ENCODE data around the gene IGFBP3.

Gene IGFBP3

GRCh38 chr7:45885264-45885882 is 35.7 kb downstream of the IGFBP3 start (continued):
- TF ChIP-seq PRDM4 (tag by site-specific recombination; IDR thresholded peaks at IDR 0.05) (no peak), ZNF133 (tag by site-specific recombination; IDR thresholded peaks at IDR 0.05) (no peak)

GRCh38 chr7:45884136-45884535 is 36.9 kb downstream of the IGFBP3 start:
- Histone ChIP-seq H3K27ac (ENCODE audit: extremely low read depth, low read depth, low read length) (no peak overlapping the region), H3K4me3 (ENCODE audit: low read depth, low read length) (no peak overlapping the region), H3K4me1 (ENCODE audit: control insufficient read depth, insufficient read depth, low read length) (no peaks in the 10 kb centered on the region), H3K36me3 (ENCODE audit: control insufficient read depth in 2 of 2, insufficient read depth in 1 of 2, low read length in 2 of 2) (no peaks in the 10 kb centered on the region), H3K9me3 (ENCODE audit: control insufficient read depth, insufficient read depth, low read depth, low read length) (no peaks in the 10 kb centered on the region)
- no peak for TF ChIP-seq KLF9 (tag by site-specific recombination; IDR thresholded peaks at IDR 0.05; ENCODE audit: low read depth)
- no peak for TF ChIP-seq ZNF292 (tag by site-specific recombination; IDR thresholded peaks at IDR 0.05; ENCODE audit: borderline replicate concordance, low read depth)
- TF ChIP-seq ZFHX2 (tag by site-specific recombination; conservative IDR thresholded peaks at IDR 0.05), result no peak
- TF ChIP-seq ZBTB48 (tag by site-specific recombination; IDR thresholded peaks at IDR 0.05), result no peak
- TF ChIP-seq ZNF223 (tag by site-specific recombination; IDR thresholded peaks at IDR 0.05), result no peak
- TF ChIP-seq GFI1B (tag by site-specific recombination; IDR thresholded peaks at IDR 0.05), result no peak
- no peak for TF ChIP-seq ZFP37 (tag by site-specific recombination; IDR thresholded peaks at IDR 0.05)
- no peak for TF ChIP-seq ZNF670 (tag by site-specific recombination; IDR thresholded peaks at IDR 0.05; ENCODE audit: low read depth)
- TF ChIP-seq ZSCAN5A (tag by site-specific recombination; IDR thresholded peaks at IDR 0.05), result no peak
- no peak for TF ChIP-seq ZNF146 (tag by site-specific recombination; IDR thresholded peaks at IDR 0.05)
- TF ChIP-seq OVOL3 (tag by site-specific recombination; IDR thresholded peaks at IDR 0.05), result no peak
- TF ChIP-seq SP3 (tag by site-specific recombination; IDR thresholded peaks at IDR 0.05), result no peak
- no peak for TF ChIP-seq ZNF10 (tag by site-specific recombination; IDR thresholded peaks at IDR 0.05)
- no peak for TF ChIP-seq ZNF510 (tag by site-specific recombination; IDR thresholded peaks at IDR 0.05; ENCODE audit: insufficient replicate concordance)
- no peak for TF ChIP-seq KLF16 (tag by site-specific recombination; IDR thresholded peaks at IDR 0.05)
- no peak for TF ChIP-seq CTCF (tag by site-specific recombination; IDR thresholded peaks at IDR 0.05)
- TF ChIP-seq ZNF626 (tag by site-specific recombination; IDR thresholded peaks at IDR 0.05), result no peak
- TF ChIP-seq KLF8 (tag by site-specific recombination; IDR thresholded peaks at IDR 0.05), result no peak
- ChIA-PET POLR2A (no interaction called here), CTCF (interaction anchor here (0.7 to 1.1 kb wide), 2 partner anchors 18 to 1382 kb away, joined by 3 to 6 read pairs; no protein-coding TSS in a partner anchor)
